GM18498 (cell line): ENCODE results near the gene HPCAL1.

Experiments
- ATAC-seq: cut with Tn5 transposase; IDR thresholded peaks from one replicate; pipeline ENCODE4 v1.9.1; 2021; ENCODE audit warnings: mild to moderate bottlenecking, moderate library complexity; ENCODE audit not compliant: unreplicated experiment

Gene HPCAL1

GRCh38 chr2:10400978-10401951 lies 98.6 kb downstream of the HPCAL1 start:
- no peak for ATAC-seq

- ATAC-seq = no peak
These were observed 99.4 kb downstream of the HPCAL1 start for GRCh38 chr2:10402062-10402585.

- ATAC-seq = no peak
These were observed 100.0 kb downstream of the HPCAL1 start for GRCh38 chr2:10402653-10403215.

GRCh38 chr2:10404324-10405143 lies 101.8 kb downstream of the HPCAL1 start:
- no peak for ATAC-seq

GRCh38 chr2:10405448-10405847 lies 102.7 kb downstream of the HPCAL1 start:
- no peak for ATAC-seq

- no peak for ATAC-seq
These were observed 103.3 kb downstream of the HPCAL1 start for GRCh38 chr2:10406016-10406415.

- no peak for ATAC-seq
These were observed 103.9 kb downstream of the HPCAL1 start for GRCh38 chr2:10406491-10407188.

GRCh38 chr2:10407432-10407831 lies 104.7 kb downstream of the HPCAL1 start:
- ATAC-seq = no peak

- ATAC-seq = peak; percentile 48
These were observed 105.3 kb downstream of the HPCAL1 start for GRCh38 chr2:10407841-10408648.

- peak; percentile 53 for ATAC-seq
These were observed 106.2 kb downstream of the HPCAL1 start for GRCh38 chr2:10408649-10409579.

- ATAC-seq = peak; percentile 69
These were observed 107.5 kb downstream of the HPCAL1 start for GRCh38 chr2:10410001-10410822.

- ATAC-seq = no peak
These were observed 108.2 kb downstream of the HPCAL1 start for GRCh38 chr2:10410823-10411437.

- ATAC-seq = no peak
These were observed 108.9 kb downstream of the HPCAL1 start for GRCh38 chr2:10411557-10411956.

GRCh38 chr2:10412380-10412779 lies 109.7 kb downstream of the HPCAL1 start:
- no peak for ATAC-seq

- ATAC-seq = no peak
These were observed 110.8 kb downstream of the HPCAL1 start for GRCh38 chr2:10413503-10413902.

- ATAC-seq = no peak
These were observed 111.3 kb downstream of the HPCAL1 start for GRCh38 chr2:10413991-10414451.

- ATAC-seq = no peak
These were observed 111.9 kb downstream of the HPCAL1 start for GRCh38 chr2:10414591-10414990.
